ENCODE data around the gene ADORA3.
A peak's percentile ranks its signal among the peaks of the same experiment; 100 is the strongest.

DNA sequence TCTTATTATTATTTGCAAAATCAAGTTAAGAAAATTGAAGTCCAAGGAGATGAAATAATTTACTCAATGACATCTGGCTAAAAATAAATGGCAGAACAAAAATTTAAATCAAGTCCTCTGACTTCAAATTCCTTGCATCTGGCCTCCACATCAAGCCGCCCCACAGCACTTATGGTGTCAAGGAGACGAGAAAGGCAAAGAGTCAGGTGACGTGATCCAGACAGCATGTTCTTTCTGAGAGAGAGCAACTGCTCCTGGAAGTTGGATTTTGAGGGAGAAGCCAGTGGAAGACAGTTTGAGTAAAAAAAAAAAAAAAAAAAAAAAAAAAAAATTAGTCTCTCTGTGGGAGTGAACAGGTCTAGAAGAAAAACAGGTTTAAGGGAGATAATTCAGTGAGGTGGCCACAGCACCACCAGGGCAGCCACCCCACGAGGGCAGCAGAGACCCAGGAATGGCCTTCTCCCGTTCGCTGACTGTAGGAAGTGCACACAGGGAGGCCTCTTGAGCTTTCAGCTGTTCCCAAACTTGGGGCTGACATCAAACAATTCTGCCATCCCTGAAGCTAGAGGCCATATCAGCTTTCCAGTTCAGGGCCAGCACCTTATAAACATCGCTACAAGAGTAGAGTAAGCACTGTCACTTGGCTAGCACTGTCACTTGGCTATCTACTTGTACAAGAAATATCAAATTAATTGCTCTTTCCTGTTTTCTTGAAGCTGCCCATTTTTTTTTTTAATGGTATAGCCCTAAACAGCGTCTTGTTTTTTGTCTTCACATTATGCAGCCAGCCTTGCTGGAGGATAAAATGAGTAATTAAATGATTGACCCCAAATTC lies 21.8 kb downstream of the ADORA3 start:
- TF ChIP-seq, protein P1, sequence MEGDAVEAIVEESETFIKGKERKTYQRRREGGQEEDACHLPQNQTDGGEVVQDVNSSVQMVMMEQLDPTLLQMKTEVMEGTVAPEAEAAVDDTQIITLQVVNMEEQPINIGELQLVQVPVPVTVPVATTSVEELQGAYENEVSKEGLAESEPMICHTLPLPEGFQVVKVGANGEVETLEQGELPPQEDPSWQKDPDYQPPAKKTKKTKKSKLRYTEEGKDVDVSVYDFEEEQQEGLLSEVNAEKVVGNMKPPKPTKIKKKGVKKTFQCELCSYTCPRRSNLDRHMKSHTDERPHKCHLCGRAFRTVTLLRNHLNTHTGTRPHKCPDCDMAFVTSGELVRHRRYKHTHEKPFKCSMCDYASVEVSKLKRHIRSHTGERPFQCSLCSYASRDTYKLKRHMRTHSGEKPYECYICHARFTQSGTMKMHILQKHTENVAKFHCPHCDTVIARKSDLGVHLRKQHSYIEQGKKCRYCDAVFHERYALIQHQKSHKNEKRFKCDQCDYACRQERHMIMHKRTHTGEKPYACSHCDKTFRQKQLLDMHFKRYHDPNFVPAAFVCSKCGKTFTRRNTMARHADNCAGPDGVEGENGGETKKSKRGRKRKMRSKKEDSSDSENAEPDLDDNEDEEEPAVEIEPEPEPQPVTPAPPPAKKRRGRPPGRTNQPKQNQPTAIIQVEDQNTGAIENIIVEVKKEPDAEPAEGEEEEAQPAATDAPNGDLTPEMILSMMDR (conservative IDR thresholded peaks at IDR 0.05; ENCODE audit: low read length), result peak; percentile 78
- TF ChIP-seq EZH2phosphoT487 (IDR thresholded peaks at IDR 0.05; ENCODE audit: borderline replicate concordance, low read depth, low read length), result no peak
